Nephron (organoid): Measurements from ENCODE around the gene MYH6.
A peak's percentile ranks its signal among the peaks of the same experiment; 100 is the strongest.

Source experiments
- H3K27ac Mint-ChIP-seq, 3 experiments: 2 replicates each; pipeline ENCODE4 v1.8.0; 2020; ENCODE audit warnings: mixed read lengths in 3 of 3, mild to moderate bottlenecking in 2 of 3, moderate library complexity in 1 of 3
- H3K27me3 Mint-ChIP-seq: 2 replicates; pipeline ENCODE4 v1.8.0; 2021; ENCODE audit warnings: low read depth, mild to moderate bottlenecking, moderate library complexity, mixed read lengths
- H3K36me3 Mint-ChIP-seq: 2 replicates; pipeline ENCODE4 v1.8.0; 2020; ENCODE audit warnings: low read depth, mixed read lengths
- H3K4me1 Mint-ChIP-seq: 2 replicates; pipeline ENCODE4 v1.8.0; 2020; ENCODE audit warnings: mixed read lengths
- H3K4me3 Mint-ChIP-seq, 3 experiments: 2 replicates each; pipeline ENCODE4 v1.8.0; 2020; ENCODE audit warnings: mild to moderate bottlenecking in 3 of 3, mixed read lengths in 3 of 3, moderate library complexity in 2 of 3
- H3K9me3 Mint-ChIP-seq: 2 replicates; pipeline ENCODE4 v1.8.0; 2020; ENCODE audit warnings: mixed read lengths
- TF ChIP-seq, protein P1 (sequence below), 3 experiments: fragments of 200-600 bp; sonication (generic); IDR thresholded peaks; one replicate each; pipeline ENCODE4 v1.5.0; 2021; ENCODE audit warnings: antibody characterized with exemption in 3 of 3; ENCODE audit not compliant: unreplicated experiment in 3 of 3

The MYH6 gene

GRCh38 chr14:23438101-23438971 is 30.3 kb upstream of the MYH6 start:
- Mint-ChIP-seq H3K4me1 (peaks cover 77% of the 10 kb centered on the region), H3K27me3 (no peaks in the 10 kb centered on the region), H3K9me3 (no peaks in the 10 kb centered on the region), H3K36me3 (no peaks in the 10 kb centered on the region), H3K27ac (peak overlapping the region; percentile 73 to 94 (median 93)), H3K4me3 (peak overlapping the region in 2 of 3 experiments; percentile 15 to 38)
- TF ChIP-seq, protein P1, sequence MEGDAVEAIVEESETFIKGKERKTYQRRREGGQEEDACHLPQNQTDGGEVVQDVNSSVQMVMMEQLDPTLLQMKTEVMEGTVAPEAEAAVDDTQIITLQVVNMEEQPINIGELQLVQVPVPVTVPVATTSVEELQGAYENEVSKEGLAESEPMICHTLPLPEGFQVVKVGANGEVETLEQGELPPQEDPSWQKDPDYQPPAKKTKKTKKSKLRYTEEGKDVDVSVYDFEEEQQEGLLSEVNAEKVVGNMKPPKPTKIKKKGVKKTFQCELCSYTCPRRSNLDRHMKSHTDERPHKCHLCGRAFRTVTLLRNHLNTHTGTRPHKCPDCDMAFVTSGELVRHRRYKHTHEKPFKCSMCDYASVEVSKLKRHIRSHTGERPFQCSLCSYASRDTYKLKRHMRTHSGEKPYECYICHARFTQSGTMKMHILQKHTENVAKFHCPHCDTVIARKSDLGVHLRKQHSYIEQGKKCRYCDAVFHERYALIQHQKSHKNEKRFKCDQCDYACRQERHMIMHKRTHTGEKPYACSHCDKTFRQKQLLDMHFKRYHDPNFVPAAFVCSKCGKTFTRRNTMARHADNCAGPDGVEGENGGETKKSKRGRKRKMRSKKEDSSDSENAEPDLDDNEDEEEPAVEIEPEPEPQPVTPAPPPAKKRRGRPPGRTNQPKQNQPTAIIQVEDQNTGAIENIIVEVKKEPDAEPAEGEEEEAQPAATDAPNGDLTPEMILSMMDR (IDR thresholded peaks at IDR 0.05; ENCODE audit: unreplicated experiment in 3 of 3): no peak

DNA sequence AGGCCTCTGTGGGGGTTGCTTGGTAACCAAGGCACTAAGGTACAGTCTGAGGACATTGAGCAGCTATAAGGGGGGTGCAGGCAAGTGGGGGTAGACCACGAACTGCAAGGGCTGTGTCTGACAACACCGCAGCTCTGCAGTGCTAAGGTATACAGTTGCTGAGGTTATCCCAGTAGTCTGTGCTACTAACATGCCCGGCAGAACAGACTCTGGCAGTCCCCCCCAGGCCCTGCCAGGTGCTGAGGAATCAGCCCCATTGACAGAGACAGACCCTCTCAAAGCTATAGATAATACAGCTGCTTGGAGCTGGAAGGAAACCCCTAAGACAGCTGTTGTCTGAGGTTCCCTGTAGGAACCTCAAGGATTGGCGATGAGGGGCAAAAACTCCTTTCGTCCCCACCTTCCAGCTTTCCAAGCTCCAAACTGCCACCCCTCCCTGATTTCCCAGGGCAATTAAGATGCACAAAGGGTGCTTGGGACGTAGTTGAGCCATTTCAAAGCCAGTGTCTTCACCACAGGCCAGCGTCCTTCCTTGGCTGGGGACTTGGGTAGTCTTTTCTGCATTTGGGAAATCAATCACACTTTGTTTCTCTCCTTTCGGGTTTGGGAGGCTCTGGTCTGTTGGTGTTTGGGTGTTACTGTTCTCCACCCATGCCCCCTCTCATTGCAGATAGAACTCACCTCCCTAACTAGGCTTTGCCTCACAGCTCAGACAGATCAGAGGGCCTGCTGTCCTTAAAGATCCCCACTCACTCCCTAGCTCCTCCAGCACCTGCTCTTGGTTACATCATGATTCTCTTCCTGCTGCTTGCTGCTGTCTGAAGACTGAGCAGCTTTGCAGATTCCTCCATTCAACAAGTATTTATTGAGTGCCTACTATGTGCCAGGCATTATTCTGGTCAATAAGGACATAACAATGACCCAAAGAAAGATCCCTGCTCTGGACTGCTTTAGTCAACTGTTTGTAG is 29.3 kb upstream of the MYH6 start:
- Mint-ChIP-seq H3K4me3 (peak overlapping the region in 1 of 3 experiments; percentile 31), H3K4me1 (peaks cover 68% of the 10 kb centered on the region), H3K36me3 (no peaks in the 10 kb centered on the region), H3K27ac (peak overlapping the region; percentile 73 to 94 (median 93)), H3K9me3 (no peaks in the 10 kb centered on the region), H3K27me3 (no peaks in the 10 kb centered on the region)
- TF ChIP-seq, protein P1 (IDR thresholded peaks at IDR 0.05; ENCODE audit: unreplicated experiment in 3 of 3): no peak

DNA sequence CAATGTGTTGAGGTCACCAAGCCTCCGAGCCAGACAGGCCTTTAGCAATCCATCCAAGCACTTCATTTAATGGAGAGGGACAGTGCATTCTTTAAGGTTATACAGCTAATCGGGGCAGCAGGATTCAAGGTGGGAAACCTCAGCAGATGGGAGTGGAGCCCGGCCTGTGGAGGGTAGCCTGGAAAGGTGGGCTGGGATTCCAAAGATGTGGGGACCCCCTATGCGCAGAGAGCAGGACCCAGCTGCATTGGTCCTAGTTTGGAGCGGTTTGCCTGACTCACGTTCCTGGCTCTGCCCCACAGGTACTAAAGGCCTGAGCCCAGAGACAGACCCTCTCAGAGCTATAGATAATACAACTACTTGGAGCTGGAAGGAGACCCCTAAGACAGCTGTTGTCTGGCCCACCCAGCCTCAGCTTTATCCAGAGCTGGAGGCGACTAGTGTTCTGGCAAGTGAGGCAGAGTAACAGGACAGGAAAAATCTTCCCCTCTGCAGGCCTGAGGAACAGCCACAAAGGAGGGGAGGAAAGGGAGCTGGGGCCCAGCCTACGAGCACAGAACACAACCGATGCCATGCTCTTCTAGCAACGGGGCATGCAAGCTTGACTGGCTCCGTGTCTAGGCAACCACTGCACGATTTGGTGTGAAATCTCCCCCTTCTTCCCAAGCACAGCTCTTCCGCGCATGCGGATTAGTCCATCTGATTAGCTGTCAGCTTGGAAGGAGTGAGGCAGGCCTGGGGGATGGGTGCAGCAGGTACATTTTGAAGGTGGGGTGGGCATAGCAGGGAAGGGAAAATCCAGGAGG is 28.5 kb upstream of the MYH6 start:
- Mint-ChIP-seq H3K27me3 (no peaks in the 10 kb centered on the region), H3K36me3 (no peaks in the 10 kb centered on the region), H3K27ac (peak overlapping the region; percentile 73 to 94 (median 93)), H3K9me3 (no peaks in the 10 kb centered on the region), H3K4me1 (peaks cover 59% of the 10 kb centered on the region), H3K4me3 (no peak overlapping the region)
- TF ChIP-seq, protein P1 (IDR thresholded peaks at IDR 0.05; ENCODE audit: unreplicated experiment in 3 of 3): no peak

- Mint-ChIP-seq H3K4me3 (peak within 1 kb of the TSS in 2 of 3 experiments; percentile 19 to 30), H3K9me3 (no peaks in the 10 kb centered on the region)
- TF ChIP-seq, protein P1 (IDR thresholded peaks at IDR 0.05; ENCODE audit: unreplicated experiment in 3 of 3): no peak
These were observed 27.7 kb upstream of the MYH6 start, which contains the start of gene MYH7 for GRCh38 chr14:23435543-23436326. Gene MYH7, minus strand, starts transcription at chr14:23435660. Its CDS starts 1,928 bp downstream, at chr14:23433732.

More at GRCh38 chr14:23435543-23436326, 27.7 kb upstream of the MYH6 start, which contains the start of gene MYH7:
- Mint-ChIP-seq H3K36me3 (no peaks in the 10 kb centered on the region), H3K4me1 (peaks cover 51% of the 10 kb centered on the region), H3K27me3 (no peaks in the 10 kb centered on the region), H3K27ac (peak within 1 kb of the TSS; percentile 73 to 94 (median 93))
